ENCODE data around the gene ADARB2.

DNA sequence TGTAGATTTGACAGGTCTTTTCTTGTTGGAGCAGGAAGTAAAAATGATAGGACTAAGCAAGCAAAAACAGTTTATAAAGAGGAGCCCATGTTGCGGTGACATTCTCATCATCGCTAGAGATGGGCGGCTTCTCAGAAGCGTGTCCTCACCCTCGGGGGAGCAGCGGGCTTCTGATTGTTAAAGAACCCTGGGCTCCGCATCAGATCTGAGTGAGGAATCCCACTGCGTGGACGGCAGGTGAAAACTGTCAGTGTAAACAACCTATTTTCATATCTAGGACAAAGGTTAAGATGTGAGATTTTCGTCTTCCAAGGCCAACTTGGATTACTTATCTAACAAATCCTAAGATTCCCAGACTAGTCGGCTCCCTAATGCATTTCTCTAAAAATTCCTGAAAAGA, 177.6 kb downstream of the ADARB2 start:
- TF ChIP-seq CTCF (IDR thresholded peaks at IDR 0.05; ENCODE audit: low read depth, low read length, poor library complexity, severe bottlenecking) (no peak), EZH2phosphoT487 (IDR thresholded peaks at IDR 0.05; ENCODE audit: borderline replicate concordance, low read length) (no peak)

All from DOHH2 (cell line).